Activated CD8-positive, alpha-beta memory T cell treated with anti-CD3 and anti-CD28 coated beads, Interleukin-2, amount 50 U/mL, for 4 hours (primary cell): ENCODE results near the gene RYR3.

ENCODE experiments used
- DNase-seq: peaks from one replicate; pipeline ENCODE4 v3.0.0-alpha.2; 2020

Gene RYR3

GRCh38 chr15:33454996-33455395, 144.2 kb downstream of the RYR3 start:
- no peak for DNase-seq

GRCh38 chr15:33458421-33458820, 147.7 kb downstream of the RYR3 start:
- no peak for DNase-seq

- DNase-seq, result no peak
Observed at GRCh38 chr15:33460166-33460805, 149.5 kb downstream of the RYR3 start.

DNA sequence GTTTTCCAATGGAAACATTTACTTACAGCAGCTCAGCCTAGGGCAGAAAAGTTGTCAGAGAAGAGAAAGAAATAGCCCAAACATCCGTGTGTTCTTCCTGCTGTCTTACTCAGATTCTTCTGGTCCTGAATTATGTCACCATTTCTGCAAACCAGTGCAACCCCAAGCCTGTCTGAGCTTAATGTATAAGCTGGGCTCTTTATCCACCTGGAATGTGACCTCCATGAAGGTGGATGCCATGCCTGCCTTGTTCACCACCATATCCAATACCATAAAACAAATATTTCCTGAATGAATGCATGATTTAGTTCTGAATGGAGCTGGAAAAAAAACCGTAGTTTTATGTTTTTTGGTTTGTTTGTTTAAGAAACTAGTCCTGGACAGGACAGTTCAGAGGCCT, 150.9 kb downstream of the RYR3 start:
- DNase-seq, result no peak

DNA sequence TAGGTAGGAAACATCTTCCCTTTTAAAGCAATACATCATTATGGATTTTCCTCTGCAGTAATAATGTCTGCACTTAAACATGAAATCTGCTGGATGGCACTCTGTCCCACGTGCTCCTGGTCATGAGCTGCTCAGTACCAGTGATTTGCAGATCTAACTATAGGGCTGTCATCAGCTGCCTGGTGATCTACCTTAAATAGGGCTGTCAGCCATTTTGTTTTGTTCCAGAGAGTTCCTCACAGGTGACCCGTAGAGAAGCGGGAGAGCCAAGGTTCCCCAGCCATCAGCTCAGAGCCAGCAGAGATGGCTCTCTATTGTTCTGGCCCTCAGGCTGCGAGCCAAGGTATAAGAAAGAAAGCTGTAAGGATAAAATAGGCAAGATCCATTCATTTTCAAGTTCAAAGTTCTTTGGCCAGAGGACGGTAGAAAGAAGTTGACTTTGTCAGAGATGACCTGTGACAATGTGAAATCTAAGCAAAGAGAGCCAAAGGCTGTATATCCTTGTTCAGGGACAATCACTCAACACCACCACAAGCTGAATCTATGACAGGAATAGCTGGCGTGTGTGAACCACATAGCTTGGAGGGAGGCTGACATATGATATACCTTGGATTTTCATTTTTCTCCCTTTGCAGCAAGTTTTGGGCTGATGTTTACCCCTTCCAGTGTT, 156.5 kb downstream of the RYR3 start:
- DNase-seq, result no peak

DNA sequence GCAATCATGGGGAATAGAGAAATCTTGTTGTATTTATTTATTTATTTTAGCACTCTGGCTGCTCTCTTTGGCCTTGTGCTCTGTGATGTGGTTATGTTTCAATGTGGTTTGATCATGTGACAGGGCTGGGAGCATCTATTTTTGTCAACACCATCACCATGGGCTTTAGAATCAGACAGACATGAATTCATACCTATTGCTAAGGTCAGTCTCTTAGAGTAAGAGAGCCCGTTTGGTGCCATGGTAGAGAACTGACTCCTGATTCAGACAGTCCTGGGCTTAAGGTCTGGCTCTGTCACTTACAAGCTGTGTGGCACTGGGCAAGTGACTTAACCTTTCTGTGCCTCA, 157.0 kb downstream of the RYR3 start:
- DNase-seq, result no peak

DNA sequence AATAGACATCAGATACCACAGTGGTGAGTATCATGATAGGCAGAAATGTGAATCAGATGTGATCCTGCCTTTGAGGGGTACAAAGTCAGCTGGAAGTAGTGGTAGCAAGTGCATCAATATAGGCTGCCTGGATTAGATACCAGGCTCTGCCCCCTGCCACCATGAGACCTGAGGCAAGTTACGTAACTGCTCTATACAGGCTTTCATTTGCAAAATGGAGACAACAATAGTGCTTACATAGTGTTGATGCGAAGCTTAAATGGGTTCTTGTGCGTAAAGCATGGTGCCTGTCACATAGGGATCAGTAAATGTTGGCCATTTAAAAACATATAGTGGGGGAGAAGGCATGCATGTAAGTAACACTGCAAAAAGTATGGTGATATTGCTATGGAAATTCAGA, 158.0 kb downstream of the RYR3 start:
- DNase-seq, result no peak

DNA sequence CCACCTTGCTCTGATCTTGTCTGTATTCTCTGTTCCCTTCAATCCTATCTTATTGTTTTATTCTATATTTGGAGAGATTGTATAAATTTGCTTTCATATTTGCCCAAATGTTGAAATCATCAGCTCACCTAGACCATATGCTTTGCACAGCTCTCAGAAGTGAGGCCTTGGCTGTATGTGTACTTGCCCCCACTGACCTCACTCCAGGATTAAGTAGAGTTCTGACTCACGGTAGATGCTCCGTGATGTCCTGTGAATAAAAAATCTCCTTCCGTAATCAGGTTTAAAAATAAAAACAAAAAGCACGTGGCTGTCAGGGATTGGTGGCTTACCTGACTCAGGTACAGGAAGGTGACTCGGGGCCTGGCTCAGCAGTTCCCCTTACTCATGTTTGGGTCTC, 162.2 kb downstream of the RYR3 start:
- no peak for DNase-seq

- DNase-seq, result no peak
Observed at GRCh38 chr15:33473714-33474113, 162.9 kb downstream of the RYR3 start.

DNA sequence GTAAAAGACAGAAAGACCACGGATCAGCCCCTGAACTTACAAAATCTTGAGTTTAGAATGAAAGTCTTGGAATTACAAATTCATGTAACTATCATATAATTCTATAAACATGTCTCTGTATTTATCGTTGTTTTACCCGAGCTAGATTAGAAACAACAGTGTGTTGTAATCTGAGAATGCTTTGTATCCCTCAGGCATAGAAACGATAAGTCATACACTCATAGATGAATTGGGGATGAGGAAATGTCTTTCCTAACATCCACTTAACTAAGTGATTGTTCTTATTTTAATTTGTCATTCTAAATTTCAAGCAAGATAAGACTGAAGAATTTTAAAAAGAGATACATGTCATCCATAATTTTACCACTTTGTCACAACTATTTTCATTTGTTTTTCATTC, 165.3 kb downstream of the RYR3 start:
- no peak for DNase-seq

DNA sequence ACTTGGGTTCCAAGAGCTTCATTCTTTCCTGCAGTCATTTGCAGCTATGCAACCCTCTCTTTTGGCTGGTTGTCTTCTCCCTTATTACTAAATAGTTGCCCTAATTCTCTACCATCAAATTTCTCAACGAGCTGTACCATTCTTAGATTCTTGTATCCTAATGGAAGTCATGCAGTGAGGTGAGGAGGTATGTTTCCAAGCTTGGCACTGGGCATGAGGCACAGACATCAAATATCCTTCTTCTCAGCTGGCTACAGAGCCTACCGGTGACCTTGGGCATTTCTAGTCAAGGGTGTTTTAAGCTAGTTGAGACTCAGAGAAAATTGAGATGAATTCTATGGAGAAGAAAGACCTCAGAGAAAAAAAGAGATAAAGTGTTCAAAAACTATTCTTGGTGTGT, 166.1 kb downstream of the RYR3 start:
- no peak for DNase-seq

- no peak for DNase-seq
Observed at GRCh38 chr15:33489335-33489734, 178.6 kb downstream of the RYR3 start.

GRCh38 chr15:33490703-33491102, 179.9 kb downstream of the RYR3 start:
- no peak for DNase-seq

DNA sequence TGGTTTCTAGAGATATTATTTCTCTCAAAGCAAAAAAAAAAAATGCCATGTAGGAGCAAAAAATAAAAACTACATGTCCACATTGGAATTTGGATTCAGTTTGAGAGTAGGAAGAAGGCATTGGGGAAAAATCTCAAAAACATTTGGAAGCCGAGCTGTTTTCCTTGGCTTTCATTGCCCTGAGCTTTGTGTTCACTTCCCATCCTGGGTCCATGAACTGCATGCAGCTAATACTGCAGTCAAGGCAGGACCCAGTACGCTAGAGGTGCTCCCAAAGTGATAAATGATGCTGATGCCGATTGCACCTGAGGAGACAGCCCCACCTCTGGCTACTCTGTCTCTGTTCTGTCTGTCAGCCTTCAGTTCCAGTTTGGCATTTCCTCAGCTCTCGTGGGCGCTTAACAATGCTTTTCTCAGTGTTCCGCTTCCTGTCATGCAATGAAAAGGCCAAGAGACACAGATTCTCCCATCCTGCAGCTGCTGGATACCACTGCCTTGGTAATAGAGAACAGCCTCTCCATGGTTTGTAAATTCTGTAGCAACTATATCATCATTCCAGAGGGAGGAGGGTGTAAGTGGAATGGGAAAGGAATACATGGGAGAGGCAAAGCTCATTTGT, 181.8 kb downstream of the RYR3 start:
- no peak for DNase-seq

GRCh38 chr15:33494306-33494705, 183.5 kb downstream of the RYR3 start:
- DNase-seq, result no peak

GRCh38 chr15:33500432-33501195, 189.8 kb downstream of the RYR3 start:
- DNase-seq, result no peak

- DNase-seq, result no peak
Observed at GRCh38 chr15:33503681-33504080, 192.9 kb downstream of the RYR3 start.

DNA sequence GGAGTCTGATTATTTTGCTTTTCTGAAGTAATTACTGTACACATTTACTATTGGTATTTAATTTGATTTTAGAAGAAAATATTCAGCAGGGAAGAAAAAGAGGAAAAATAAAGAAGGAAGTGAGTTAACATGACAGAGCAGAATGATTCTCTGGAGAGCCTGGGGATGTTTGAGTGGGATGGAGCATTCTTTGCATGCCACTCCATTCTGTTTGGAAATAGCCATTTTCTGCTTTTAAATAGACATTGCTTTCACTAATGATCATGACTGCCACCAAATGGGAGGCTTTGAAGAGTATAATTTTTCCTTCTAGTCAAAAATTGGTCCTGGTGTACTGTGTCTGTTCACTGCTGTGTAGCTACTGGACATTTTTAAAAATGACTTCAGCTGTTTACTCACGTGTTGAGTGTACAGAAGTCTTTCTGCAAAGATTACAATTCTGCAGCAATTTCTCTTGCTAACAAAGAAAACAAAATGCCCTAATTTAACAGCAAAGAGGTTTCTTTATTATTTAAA, 196.1 kb downstream of the RYR3 start:
- DNase-seq, result no peak

DNA sequence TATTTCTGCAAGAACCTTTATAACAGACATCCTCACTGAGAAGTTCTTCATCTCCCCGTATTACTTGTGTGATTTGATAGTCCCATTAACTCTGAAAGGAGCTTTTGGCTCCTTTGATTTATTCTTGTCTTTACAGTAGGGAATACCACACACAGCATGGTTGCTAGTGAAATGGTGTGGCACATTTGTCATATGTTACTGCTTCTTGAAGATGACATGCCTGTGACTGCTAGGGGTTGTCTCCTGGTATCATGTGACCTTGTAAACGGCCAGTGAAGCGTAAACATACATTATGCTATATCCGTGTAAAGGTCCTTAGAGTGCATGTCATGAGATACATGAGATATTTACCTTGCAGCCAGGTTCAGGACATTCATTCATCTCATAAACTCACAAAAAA, 197.9 kb downstream of the RYR3 start:
- no peak for DNase-seq

- DNase-seq, result no peak
Observed at GRCh38 chr15:33515121-33515520, 204.4 kb downstream of the RYR3 start.

DNA sequence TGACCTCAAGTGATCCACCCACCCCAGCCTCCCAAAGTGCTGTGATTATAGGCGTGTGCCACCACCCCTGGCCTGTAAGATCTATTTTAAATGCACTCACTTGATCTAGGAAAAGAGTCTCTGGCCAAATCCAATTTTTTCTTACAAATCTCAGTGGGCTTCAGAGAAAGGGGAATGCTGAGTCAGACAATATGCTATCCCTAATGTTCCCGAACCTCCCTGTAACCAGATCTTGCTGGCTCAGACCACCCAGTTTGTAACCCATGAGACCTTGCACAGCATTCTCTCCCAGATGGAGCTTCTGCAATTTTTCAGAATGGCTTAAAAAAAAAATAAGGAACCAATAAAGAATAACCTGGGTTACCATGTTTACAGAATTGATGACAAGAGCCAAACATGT, 205.8 kb downstream of the RYR3 start:
- no peak for DNase-seq

GRCh38 chr15:33517944-33518343, 207.2 kb downstream of the RYR3 start:
- DNase-seq, result no peak

DNA sequence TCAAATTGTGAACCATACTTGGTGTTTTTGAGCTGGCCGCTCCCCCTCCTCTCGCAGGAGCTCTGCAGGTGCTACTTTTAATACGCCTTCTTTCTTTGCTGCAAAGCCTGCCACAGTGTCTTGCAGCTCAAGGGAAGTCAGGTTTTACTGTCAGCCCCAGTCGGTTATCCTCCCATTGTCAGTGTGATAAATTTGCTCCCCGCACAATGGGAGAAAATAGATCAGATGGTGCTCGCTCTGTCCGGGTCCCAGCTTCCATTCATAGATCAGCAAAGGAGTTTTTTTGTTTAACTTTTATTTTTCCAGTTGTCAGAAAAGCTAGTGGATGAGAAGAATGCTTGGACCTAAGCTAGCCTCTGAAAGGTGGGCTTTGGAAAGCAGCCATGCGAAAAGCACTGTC, 207.7 kb downstream of the RYR3 start:
- DNase-seq, result no peak

DNA sequence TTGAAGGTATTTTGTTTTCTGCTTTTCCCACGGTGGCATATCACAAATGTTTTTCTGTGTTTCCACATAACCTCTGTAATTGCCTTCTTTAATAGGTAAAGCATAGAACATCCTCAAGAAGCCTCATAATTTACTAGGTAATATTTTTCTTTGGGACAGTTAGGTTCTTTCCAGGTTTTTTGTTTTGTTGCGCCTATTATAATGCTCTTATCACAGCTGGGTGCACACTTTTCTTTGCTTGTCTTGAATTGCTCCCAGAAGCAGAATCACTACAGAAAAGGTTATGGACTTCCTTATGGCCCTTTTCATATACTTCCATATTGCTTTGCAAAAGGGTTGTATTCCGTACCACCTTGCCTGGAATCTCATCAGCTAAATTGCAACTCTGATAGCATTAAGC, 213.5 kb downstream of the RYR3 start:
- DNase-seq, result no peak
